Islet precursor cell (in vitro differentiated cells): Measurements from ENCODE around the gene PHF2.

Experiments
- DNase-seq: peaks from one replicate; pipeline ENCODE4 v3.0.0-alpha.2; 2018

The PHF2 gene

GRCh38 chr9:93587651-93588347 is 11.4 kb downstream of the PHF2 start:
- DNase-seq = peak; percentile 64

GRCh38 chr9:93588641-93589609 is 12.5 kb downstream of the PHF2 start:
- peak; percentile 52 for DNase-seq

- peak; percentile 52 for DNase-seq
Observed at GRCh38 chr9:93589688-93590087, 13.3 kb downstream of the PHF2 start.

- DNase-seq = no peak
Observed at GRCh38 chr9:93590609-93591234, 14.3 kb downstream of the PHF2 start.

GRCh38 chr9:93591301-93592007 is 15.1 kb downstream of the PHF2 start:
- peak; percentile 53 for DNase-seq

- no peak for DNase-seq
Observed at GRCh38 chr9:93592008-93592642, 15.7 kb downstream of the PHF2 start.

DNA sequence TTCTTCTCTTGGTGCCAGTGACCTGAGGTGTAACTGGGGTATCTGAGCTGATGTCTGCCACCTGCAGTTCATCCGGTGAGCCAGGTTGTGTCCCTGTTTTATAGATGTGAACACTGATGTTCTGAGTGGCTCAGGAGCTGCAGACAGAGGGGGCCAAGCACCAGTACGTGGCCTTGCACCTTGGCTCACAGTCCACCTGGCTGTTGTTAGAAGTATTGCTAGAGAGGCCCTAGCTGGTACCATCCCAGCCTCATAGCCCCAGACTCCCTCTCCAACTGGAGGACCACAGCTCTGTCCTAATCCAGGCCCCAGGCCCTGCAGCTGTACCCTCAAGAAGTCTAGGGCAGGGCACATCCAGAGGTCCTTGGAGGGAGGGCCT is 16.2 kb downstream of the PHF2 start:
- DNase-seq = peak; percentile 73

DNA sequence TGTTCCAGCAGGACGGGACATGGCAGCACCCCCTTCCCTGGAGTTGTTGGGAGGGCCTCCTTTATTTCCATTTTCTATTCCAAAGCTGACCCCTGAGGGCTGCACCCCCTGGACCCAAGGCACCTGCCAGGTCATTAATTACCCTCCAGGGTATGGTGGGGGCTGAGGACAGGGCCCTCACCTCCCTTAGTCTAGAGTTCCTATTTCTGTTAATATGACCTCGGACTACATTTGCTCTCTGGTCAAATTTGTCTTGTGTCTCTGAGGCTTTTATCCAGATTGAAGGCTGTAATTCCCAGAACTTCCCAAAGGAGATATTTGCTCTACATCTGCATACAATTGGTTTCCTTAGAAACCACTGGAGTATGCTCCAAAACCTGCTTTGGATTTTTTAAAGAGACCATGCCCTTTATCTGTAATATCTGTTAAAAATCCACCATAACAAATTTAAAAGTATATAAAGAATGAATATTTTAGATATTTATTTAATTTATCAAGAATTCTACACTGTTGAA is 16.8 kb downstream of the PHF2 start:
- DNase-seq = no peak

GRCh38 chr9:93594041-93594756 is 17.8 kb downstream of the PHF2 start:
- peak; percentile 61 for DNase-seq

DNA sequence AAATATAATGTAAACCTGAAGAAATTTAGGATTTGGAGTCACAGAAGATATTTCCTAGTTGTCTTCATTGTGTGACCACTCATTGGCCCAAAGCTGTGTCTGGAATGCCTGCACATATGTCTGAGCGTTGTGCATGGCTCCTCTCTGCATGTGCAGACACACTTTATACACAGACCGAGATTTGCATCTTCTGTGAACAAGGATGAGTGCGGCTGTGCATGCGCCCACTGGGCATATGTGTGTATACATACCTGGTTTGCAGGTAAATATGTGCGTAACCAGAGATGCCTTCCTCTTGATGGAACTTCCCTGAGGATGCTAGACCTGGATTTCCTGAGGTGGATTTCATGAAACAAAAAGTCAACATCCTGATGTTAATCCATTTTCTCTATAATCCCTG is 19.1 kb downstream of the PHF2 start:
- no peak for DNase-seq

DNA sequence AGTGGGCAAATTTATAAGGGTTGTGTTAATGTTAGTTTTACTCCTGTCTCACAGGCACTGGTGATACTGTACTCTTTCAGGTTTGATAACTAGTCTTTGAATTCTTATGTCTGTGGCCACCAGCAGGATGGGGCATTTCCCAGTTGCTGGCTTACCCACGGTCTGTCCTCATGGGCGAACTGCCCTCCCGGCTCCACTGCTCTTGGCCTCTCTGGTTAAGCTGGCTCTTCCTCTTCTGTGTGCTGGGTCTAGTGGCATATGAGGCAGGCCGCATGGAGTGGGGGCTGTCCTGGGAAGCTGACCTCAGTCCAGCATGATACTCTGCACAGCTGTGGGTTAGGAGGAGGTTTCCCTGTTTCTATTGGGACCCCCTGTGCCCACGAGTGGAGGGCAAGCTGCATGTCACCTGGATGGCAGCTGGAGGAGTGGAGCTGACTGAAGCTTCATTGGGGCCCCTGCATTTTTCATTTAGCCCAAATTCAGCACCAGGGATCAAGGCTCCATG is 19.5 kb downstream of the PHF2 start:
- no peak for DNase-seq

DNA sequence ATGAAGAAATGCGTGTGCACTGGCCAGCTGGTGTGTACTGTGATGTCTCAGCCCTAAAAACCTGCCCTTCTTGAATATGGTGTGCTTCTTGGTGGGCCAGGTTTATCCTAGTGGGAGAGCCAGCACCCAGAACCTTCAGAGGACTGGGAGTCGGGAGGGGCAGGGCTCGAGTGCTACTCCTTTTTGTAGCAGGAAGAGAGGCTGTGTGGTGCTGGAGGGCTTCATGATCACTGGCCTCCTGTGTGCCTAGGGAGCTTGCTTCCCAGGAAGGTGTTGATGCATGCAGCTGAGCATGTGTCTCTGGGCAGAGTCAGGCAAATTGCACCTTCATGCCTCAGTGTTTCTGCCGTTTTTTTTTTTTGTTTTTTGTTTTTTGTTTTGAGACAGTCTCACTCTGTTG is 20.0 kb downstream of the PHF2 start:
- DNase-seq = no peak

GRCh38 chr9:93597142-93597706 is 20.8 kb downstream of the PHF2 start:
- no peak for DNase-seq

- peak; percentile 37 for DNase-seq
Observed at GRCh38 chr9:93597871-93598646, 21.7 kb downstream of the PHF2 start.

GRCh38 chr9:93598647-93599241 is 22.4 kb downstream of the PHF2 start:
- peak; percentile 43 for DNase-seq

- DNase-seq = peak; percentile 56
Observed at GRCh38 chr9:93599571-93600403, 23.4 kb downstream of the PHF2 start.

DNA sequence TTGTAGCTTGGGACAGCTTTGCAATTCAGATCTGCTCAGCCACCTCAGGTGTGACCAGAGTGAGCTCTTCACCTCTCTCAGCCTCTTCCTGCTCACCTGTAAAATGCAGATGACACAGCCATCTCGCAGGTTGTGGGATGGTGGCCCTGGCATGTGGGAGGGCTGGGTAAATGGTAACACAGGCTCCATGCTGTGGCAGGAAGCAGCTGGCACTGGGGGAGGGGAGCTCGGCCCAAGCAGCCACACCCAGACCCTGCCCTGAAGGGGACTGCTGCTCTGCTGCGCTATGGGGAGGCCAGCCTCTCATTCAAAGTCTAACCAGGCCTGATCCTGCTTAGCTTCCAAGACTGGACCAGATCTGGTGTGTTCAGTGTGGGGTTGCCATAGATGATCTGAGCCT is 24.1 kb downstream of the PHF2 start:
- DNase-seq = peak; percentile 54

GRCh38 chr9:93601063-93601462 is 24.7 kb downstream of the PHF2 start:
- DNase-seq = peak; percentile 15

DNA sequence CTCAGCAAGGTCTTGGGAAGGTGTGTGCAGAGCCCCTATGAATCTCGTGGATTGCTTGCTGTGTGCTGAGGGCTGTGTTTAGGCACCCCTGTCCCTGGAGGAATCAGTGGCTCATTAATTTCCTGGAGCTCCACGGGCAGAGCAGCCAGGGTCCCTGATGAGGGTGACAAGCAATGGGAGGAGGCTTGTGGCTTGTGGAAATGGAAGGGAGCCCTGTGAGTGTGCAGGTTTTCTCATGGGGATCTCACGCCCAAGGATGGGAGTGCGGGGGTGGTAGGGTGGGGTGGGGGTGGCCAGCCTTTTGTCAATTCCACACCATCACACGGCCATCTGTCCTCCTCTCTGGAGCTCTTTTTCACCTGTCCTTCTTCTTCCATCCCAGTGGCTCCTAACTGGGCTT is 25.3 kb downstream of the PHF2 start:
- DNase-seq = peak; percentile 18
